ENCODE data around the gene SLC38A8. TPM values are rescaled to one million over a fixed set of nuclear protein-coding genes. Genes with fewer than 3 reads are reported as not detected.

The SLC38A8 gene
- polyA plus RNA-seq, 1 donor from 2014 or later: not detected

DNA sequence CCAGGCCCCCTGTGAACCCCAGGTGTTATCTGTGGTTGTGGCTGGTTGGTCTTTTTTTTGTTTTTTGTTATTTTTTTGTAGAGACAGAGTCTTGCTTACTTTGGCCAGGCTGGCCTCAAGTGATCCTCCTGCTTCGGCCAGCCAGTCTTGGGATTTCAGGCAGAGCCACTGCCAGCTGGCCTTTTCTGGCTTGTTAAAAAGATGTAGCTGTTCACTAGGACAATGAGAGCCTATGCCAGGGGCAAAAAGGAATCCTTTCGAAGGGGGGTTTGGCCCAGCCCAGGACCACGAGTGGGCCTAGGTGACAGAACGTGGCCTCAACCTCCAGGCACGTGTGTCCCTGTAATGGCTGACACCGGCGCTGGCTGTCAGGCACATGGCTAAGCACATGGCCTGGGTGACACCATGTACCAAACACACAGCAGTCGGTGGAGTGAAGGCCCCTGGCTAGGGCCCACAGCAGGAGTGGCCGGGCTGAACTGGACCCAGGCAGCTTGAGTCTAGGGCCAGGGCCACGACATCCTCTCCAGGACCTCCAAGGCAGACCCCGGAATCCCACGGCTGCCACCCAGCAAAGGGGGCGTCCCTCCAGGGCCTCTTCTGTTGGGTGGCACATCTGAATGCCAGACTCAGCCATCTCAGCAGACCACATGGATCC, 6.9 kb upstream of the SLC38A8 start:
- Histone ChIP-seq H3K9ac (ENCODE audit: low read length) (no peak overlapping the region), H3K9me3 (ENCODE audit: low read length) (no peaks in the 10 kb centered on the region), H3K27me3 (ENCODE audit: insufficient read depth, low read depth, low read length) (no peaks in the 10 kb centered on the region), H3K36me3 (ENCODE audit: insufficient read depth, low read length) (peaks cover 7% of the 10 kb centered on the region), H3K79me2 (replicated peaks; ENCODE audit: insufficient read depth, low read length) (no peaks in the 10 kb centered on the region), H3K4me3 (ENCODE audit: low read length) (no peak overlapping the region), H3K27ac (ENCODE audit: low read length) (no peak overlapping the region), H3K4me2 (ENCODE audit: low read length) (no peak overlapping the region), H3F3A (ENCODE audit: insufficient read depth, low read length, poor library complexity, severe bottlenecking) (no peaks in the 10 kb centered on the region), H2AFZ (ENCODE audit: low read depth, low read length) (no peak overlapping the region), H4K20me1 (ENCODE audit: insufficient read depth) (no peaks in the 10 kb centered on the region), H3K9me2 (ENCODE audit: insufficient read depth, low read length) (no peaks in the 10 kb centered on the region)
- TF ChIP-seq EP300 (conservative IDR thresholded peaks at IDR 0.05; ENCODE audit: poor library complexity, severe bottlenecking) (no peak), POLR2AphosphoS5 (IDR thresholded peaks at IDR 0.05) (no peak), RAD21 (conservative IDR thresholded peaks at IDR 0.05) (no peak), TAF1 (IDR thresholded peaks at IDR 0.05; ENCODE audit: low read depth) (no peak)
- TF ChIP-seq, protein P1, sequence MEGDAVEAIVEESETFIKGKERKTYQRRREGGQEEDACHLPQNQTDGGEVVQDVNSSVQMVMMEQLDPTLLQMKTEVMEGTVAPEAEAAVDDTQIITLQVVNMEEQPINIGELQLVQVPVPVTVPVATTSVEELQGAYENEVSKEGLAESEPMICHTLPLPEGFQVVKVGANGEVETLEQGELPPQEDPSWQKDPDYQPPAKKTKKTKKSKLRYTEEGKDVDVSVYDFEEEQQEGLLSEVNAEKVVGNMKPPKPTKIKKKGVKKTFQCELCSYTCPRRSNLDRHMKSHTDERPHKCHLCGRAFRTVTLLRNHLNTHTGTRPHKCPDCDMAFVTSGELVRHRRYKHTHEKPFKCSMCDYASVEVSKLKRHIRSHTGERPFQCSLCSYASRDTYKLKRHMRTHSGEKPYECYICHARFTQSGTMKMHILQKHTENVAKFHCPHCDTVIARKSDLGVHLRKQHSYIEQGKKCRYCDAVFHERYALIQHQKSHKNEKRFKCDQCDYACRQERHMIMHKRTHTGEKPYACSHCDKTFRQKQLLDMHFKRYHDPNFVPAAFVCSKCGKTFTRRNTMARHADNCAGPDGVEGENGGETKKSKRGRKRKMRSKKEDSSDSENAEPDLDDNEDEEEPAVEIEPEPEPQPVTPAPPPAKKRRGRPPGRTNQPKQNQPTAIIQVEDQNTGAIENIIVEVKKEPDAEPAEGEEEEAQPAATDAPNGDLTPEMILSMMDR (IDR thresholded peaks at IDR 0.05; ENCODE audit: poor library complexity, severe bottlenecking): no peak

DNA sequence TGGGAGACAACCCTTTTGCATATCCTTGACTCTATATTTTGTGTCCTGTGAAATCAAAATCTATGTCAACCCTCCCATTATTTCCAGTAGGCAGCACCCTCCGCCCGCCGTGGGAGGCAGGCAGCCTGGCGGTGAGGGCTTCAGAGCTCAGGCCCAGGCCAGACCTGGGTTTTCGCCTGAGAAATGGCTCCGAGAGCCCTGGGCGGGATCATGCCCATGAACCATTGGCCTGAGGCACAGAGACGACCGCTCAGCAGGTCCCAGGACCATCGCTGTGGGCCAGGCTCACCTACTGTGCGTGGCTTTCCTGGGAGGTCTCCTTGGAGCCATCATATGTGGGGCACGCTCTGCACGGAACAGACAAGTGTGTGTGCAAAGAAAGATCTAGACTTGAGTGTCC, 6.3 kb upstream of the SLC38A8 start:
- no peaks in the 10 kb centered on the region for H3K27me3 ChIP-seq (ENCODE audit: insufficient read depth, low read depth, low read length)
- no peak overlapping the region for H3K9ac ChIP-seq (ENCODE audit: low read length)
- no peak overlapping the region for H2AFZ ChIP-seq (ENCODE audit: low read depth, low read length)
- TF ChIP-seq POLR2AphosphoS5 (IDR thresholded peaks at IDR 0.05): no peak
- TF ChIP-seq, protein P2, sequence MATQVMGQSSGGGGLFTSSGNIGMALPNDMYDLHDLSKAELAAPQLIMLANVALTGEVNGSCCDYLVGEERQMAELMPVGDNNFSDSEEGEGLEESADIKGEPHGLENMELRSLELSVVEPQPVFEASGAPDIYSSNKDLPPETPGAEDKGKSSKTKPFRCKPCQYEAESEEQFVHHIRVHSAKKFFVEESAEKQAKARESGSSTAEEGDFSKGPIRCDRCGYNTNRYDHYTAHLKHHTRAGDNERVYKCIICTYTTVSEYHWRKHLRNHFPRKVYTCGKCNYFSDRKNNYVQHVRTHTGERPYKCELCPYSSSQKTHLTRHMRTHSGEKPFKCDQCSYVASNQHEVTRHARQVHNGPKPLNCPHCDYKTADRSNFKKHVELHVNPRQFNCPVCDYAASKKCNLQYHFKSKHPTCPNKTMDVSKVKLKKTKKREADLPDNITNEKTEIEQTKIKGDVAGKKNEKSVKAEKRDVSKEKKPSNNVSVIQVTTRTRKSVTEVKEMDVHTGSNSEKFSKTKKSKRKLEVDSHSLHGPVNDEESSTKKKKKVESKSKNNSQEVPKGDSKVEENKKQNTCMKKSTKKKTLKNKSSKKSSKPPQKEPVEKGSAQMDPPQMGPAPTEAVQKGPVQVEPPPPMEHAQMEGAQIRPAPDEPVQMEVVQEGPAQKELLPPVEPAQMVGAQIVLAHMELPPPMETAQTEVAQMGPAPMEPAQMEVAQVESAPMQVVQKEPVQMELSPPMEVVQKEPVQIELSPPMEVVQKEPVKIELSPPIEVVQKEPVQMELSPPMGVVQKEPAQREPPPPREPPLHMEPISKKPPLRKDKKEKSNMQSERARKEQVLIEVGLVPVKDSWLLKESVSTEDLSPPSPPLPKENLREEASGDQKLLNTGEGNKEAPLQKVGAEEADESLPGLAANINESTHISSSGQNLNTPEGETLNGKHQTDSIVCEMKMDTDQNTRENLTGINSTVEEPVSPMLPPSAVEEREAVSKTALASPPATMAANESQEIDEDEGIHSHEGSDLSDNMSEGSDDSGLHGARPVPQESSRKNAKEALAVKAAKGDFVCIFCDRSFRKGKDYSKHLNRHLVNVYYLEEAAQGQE (IDR thresholded peaks at IDR 0.05; ENCODE audit: borderline replicate concordance): no peak
- TF ChIP-seq, protein P1 (IDR thresholded peaks at IDR 0.05; ENCODE audit: poor library complexity, severe bottlenecking): no peak
- TF ChIP-seq RAD21 (conservative IDR thresholded peaks at IDR 0.05): no peak
- TF ChIP-seq EP300 (conservative IDR thresholded peaks at IDR 0.05; ENCODE audit: poor library complexity, severe bottlenecking): no peak
- TF ChIP-seq SMC3 (conservative IDR thresholded peaks at IDR 0.05; ENCODE audit: poor library complexity): no peak
- TF ChIP-seq EZH2 (IDR thresholded peaks at IDR 0.05; ENCODE audit: borderline replicate concordance, insufficient read depth, low read length, poor library complexity, severe bottlenecking): no peak
- TF ChIP-seq MXI1 (conservative IDR thresholded peaks at IDR 0.05; ENCODE audit: poor library complexity, severe bottlenecking): no peak
- TF ChIP-seq TAF1 (IDR thresholded peaks at IDR 0.05; ENCODE audit: low read depth): no peak
- no peak overlapping the region for H3K27ac ChIP-seq (ENCODE audit: low read length)
- H3K4me2 ChIP-seq (ENCODE audit: low read length): no peak overlapping the region
- H4K20me1 ChIP-seq (ENCODE audit: insufficient read depth): no peaks in the 10 kb centered on the region
- no peaks in the 10 kb centered on the region for H3K9me3 ChIP-seq (ENCODE audit: low read length)
- H3K9me2 ChIP-seq (ENCODE audit: insufficient read depth, low read length): no peaks in the 10 kb centered on the region
- H3K36me3 ChIP-seq (ENCODE audit: insufficient read depth, low read length): peaks cover under 1% of the 10 kb centered on the region
- H3F3A ChIP-seq (ENCODE audit: insufficient read depth, low read length, poor library complexity, severe bottlenecking): no peaks in the 10 kb centered on the region
- H3K4me3 ChIP-seq (ENCODE audit: low read length): no peak overlapping the region
- no peaks in the 10 kb centered on the region for H3K79me2 ChIP-seq (replicated peaks; ENCODE audit: insufficient read depth, low read length)
